ENCODE measurements around the gene KSR1. TPM values are rescaled to one million over a fixed set of nuclear protein-coding genes. Genes with fewer than 3 reads are reported as not detected.

KSR1 gene
- polyA plus RNA-seq, 1 of the 3 experiments (the other 2 are of a cell fraction) = 7.5 TPM

- Histone ChIP-seq H3K27ac (ENCODE audit: low read depth in 2 of 2, low read length in 1 of 2) (no peak overlapping the region), H3K4me3 (ENCODE audit: low read depth in 2 of 2, low read length in 1 of 2) (no peak overlapping the region), H3K4me2 (no peak overlapping the region), H3K9me3 (no peaks in the 10 kb centered on the region), H2AFZ (ENCODE audit: low read depth) (no peak overlapping the region), H3K9me2 (no peaks in the 10 kb centered on the region), H3K9ac (no peak overlapping the region), H4K20me1 (ENCODE audit: insufficient read depth) (no peaks in the 10 kb centered on the region), H3F3A (replicated peaks; ENCODE audit: insufficient read depth) (no peaks in the 10 kb centered on the region), H3K79me2 (ENCODE audit: insufficient read depth) (peaks cover 7% of the 10 kb centered on the region), H3K36me3 (replicated peaks in 1 of 2; ENCODE audit: control insufficient read depth in 1 of 2, insufficient read depth in 2 of 2, low read length in 1 of 2) (no peaks in the 10 kb centered on the region), H3K27me3 (ENCODE audit: insufficient read depth) (no peaks in the 10 kb centered on the region), H3K4me1 (ENCODE audit: control insufficient read depth in 1 of 2, insufficient read depth in 2 of 2, low read depth in 1 of 2, low read length in 1 of 2) (peaks cover 3 to 44% of the 10 kb centered on the region in 2 experiments; a peak in 2 of 4 replicates)
- DNase-seq = no peak
- ChIA-PET POLR2A (no interaction called here), CTCF (interaction anchor here (1.0 to 5.2 kb wide), 5 partner anchors 8 to 111 kb away, joined by 3 to 55 read pairs (median 5); partner anchors contain the start of gene KSR1)
- TF ChIP-seq TCF12 (IDR thresholded peaks at IDR 0.05) (no peak), ELF1 (IDR thresholded peaks at IDR 0.05) (no peak), RCOR1 (IDR thresholded peaks at IDR 0.05; ENCODE audit: low read length) (no peak), FOXM1 (IDR thresholded peaks at IDR 0.05; ENCODE audit: low read depth) (no peak), USF1 (IDR thresholded peaks at IDR 0.05; ENCODE audit: borderline replicate concordance, low read depth) (no peak), YY1 (IDR thresholded peaks at IDR 0.05; ENCODE audit: low read depth) (no peak), NRF1 (IDR thresholded peaks at IDR 0.05; ENCODE audit: low read depth, low read length) (no peak), RXRA (IDR thresholded peaks at IDR 0.05; ENCODE audit: borderline replicate concordance, low read depth) (no peak), CHD2 (IDR thresholded peaks at IDR 0.05; ENCODE audit: low read length, partially characterized antibody) (no peak), IRF3 (IDR thresholded peaks at IDR 0.05; ENCODE audit: low read depth, low read length) (no peak), SIN3A (IDR thresholded peaks at IDR 0.05; ENCODE audit: borderline replicate concordance, low read depth, low read length) (no peak), NFIC (IDR thresholded peaks at IDR 0.05; ENCODE audit: borderline replicate concordance) (no peak)
- TF ChIP-seq, protein P1, sequence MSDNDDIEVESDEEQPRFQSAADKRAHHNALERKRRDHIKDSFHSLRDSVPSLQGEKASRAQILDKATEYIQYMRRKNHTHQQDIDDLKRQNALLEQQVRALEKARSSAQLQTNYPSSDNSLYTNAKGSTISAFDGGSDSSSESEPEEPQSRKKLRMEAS (IDR thresholded peaks at IDR 0.05; ENCODE audit: low read depth) = no peak
- WGBS (ENCODE audit: low lambda C conversion rate) = 94% methylated on average over 14 of the region's 14 CpGs
Observed at GRCh38 chr17:27566671-27567562, 110.7 kb downstream of the KSR1 start.

GRCh38 chr17:27567563-27567859, 111.3 kb downstream of the KSR1 start:
- 100% methylated on average over 2 of the region's 5 CpGs for WGBS (ENCODE audit: low lambda C conversion rate)
- peaks cover 9 to 47% of the 10 kb centered on the region in 2 experiments; a peak in 3 of 4 replicates for H3K4me1 ChIP-seq (ENCODE audit: control insufficient read depth in 1 of 2, insufficient read depth in 2 of 2, low read depth in 1 of 2, low read length in 1 of 2)
- H3K36me3 ChIP-seq (replicated peaks in 1 of 2; ENCODE audit: control insufficient read depth in 1 of 2, insufficient read depth in 2 of 2, low read length in 1 of 2) = no peaks in the 10 kb centered on the region
- no peaks in the 10 kb centered on the region for H3K27me3 ChIP-seq (ENCODE audit: insufficient read depth)
- no peak overlapping the region for H3K27ac ChIP-seq (ENCODE audit: low read depth in 2 of 2, low read length in 1 of 2)
- DNase-seq = no peak
- H3F3A ChIP-seq (replicated peaks; ENCODE audit: insufficient read depth) = no peaks in the 10 kb centered on the region
- peaks cover 6% of the 10 kb centered on the region; the same call in 1 of the 2 replicates for H3K79me2 ChIP-seq (ENCODE audit: insufficient read depth)
- no peak for TF ChIP-seq CHD2 (IDR thresholded peaks at IDR 0.05; ENCODE audit: low read length, partially characterized antibody)
- no peak for TF ChIP-seq RAD21 (IDR thresholded peaks at IDR 0.05; ENCODE audit: low read length)
- ChIA-PET POLR2A (no interaction called here), CTCF (interaction anchor here (1.0 to 5.2 kb wide), 4 partner anchors 34 to 322 kb away, joined by 3 to 55 read pairs (median 4); partner anchors contain the start of gene KSR1)
- H3K9ac ChIP-seq = no peak overlapping the region
- H4K20me1 ChIP-seq (ENCODE audit: insufficient read depth) = no peaks in the 10 kb centered on the region
- no peaks in the 10 kb centered on the region for H3K9me3 ChIP-seq
- no peak overlapping the region for H3K4me2 ChIP-seq
- H2AFZ ChIP-seq (ENCODE audit: low read depth) = no peak overlapping the region
- H3K9me2 ChIP-seq = no peaks in the 10 kb centered on the region
- H3K4me3 ChIP-seq (ENCODE audit: low read depth in 2 of 2, low read length in 1 of 2) = no peak overlapping the region
